Measurements from ENCODE around the gene PTK7.

DNA sequence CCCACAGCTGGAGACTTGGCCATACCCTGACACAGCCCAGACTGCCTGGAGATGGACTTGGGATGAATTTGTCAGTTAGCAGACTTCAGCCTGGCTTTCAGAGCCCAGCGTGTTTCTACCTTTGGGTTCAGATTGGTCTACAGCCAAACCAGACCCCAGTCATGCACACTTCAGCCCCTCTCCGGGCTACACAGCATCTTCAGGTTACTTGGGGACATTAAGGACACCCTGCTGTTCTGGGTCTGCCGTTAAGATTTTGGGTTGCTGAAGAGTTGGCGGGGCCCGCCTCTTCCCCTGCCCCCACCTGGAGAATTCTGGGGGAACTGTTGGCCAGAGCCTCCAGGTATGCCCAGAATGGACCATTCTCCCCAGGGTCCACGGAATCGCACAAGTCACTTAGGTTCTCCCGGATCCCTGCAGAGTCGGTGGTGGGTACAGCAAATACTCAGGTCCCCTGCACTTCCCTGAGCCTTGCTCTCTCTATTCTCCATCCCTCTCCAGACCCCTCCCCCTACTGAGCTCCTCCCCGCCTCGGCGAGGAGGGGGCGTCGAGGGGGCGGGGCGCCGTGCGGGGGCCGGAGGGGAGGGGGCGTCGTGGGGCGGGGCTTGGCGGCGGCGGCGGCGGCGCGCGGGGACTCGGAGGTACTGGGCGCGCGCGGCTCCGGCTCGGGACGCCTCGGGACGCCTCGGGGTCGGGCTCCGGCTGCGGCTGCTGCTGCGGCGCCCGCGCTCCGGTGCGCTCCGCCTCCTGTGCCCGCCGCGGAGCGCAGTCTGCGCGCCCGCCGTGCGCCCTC lies at the start of gene PTK7:
- no peak for TF ChIP-seq EZH2phosphoT487 (IDR thresholded peaks at IDR 0.05; ENCODE audit: borderline replicate concordance, low read length)
- TF ChIP-seq, protein P1, sequence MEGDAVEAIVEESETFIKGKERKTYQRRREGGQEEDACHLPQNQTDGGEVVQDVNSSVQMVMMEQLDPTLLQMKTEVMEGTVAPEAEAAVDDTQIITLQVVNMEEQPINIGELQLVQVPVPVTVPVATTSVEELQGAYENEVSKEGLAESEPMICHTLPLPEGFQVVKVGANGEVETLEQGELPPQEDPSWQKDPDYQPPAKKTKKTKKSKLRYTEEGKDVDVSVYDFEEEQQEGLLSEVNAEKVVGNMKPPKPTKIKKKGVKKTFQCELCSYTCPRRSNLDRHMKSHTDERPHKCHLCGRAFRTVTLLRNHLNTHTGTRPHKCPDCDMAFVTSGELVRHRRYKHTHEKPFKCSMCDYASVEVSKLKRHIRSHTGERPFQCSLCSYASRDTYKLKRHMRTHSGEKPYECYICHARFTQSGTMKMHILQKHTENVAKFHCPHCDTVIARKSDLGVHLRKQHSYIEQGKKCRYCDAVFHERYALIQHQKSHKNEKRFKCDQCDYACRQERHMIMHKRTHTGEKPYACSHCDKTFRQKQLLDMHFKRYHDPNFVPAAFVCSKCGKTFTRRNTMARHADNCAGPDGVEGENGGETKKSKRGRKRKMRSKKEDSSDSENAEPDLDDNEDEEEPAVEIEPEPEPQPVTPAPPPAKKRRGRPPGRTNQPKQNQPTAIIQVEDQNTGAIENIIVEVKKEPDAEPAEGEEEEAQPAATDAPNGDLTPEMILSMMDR (conservative IDR thresholded peaks at IDR 0.05; ENCODE audit: low read depth, low read length), result no peak
